ENCODE data around the gene DCAF11. TPM values are rescaled to one million over a fixed set of nuclear protein-coding genes. Genes with fewer than 3 reads are reported as not detected.
A peak's percentile ranks its signal among the peaks of the same experiment; 100 is the strongest.

The DCAF11 gene
- total RNA-seq, 1 donor from 2014 or later: 63.3 TPM

- Histone ChIP-seq H3K4me3 (ENCODE audit: low read depth, low read length) (peak overlapping the region; percentile 88), H3K36me3 (ENCODE audit: control insufficient read depth, insufficient read depth, low read length) (peaks cover 2% of the 10 kb centered on the region), H3K27me3 (ENCODE audit: control insufficient read depth, insufficient read depth, low read length) (no peaks in the 10 kb centered on the region)
- TF ChIP-seq, protein P1, sequence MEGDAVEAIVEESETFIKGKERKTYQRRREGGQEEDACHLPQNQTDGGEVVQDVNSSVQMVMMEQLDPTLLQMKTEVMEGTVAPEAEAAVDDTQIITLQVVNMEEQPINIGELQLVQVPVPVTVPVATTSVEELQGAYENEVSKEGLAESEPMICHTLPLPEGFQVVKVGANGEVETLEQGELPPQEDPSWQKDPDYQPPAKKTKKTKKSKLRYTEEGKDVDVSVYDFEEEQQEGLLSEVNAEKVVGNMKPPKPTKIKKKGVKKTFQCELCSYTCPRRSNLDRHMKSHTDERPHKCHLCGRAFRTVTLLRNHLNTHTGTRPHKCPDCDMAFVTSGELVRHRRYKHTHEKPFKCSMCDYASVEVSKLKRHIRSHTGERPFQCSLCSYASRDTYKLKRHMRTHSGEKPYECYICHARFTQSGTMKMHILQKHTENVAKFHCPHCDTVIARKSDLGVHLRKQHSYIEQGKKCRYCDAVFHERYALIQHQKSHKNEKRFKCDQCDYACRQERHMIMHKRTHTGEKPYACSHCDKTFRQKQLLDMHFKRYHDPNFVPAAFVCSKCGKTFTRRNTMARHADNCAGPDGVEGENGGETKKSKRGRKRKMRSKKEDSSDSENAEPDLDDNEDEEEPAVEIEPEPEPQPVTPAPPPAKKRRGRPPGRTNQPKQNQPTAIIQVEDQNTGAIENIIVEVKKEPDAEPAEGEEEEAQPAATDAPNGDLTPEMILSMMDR (IDR thresholded peaks at IDR 0.05; ENCODE audit: insufficient read depth, low read length, poor library complexity, severe bottlenecking): no peak
- DNase-seq (ENCODE audit: low read depth): no peak
Measured at GRCh38 chr14:24135584-24135833, 20.9 kb downstream of the DCAF11 start.

- H3K36me3 ChIP-seq (ENCODE audit: control insufficient read depth, insufficient read depth, low read length): peaks cover 2% of the 10 kb centered on the region
Measured at GRCh38 chr14:24135834-24136683, 21.5 kb downstream of the DCAF11 start, which contains the start of gene PSME1. Gene PSME1 (plus strand): TSS chr14:24136194. CDS start chr14:24136263, 69 bp downstream.

GRCh38 chr14:24136684-24137528 lies 22.3 kb downstream of the DCAF11 start:
- TF ChIP-seq, protein P1 (IDR thresholded peaks at IDR 0.05; ENCODE audit: insufficient read depth, low read length, poor library complexity, severe bottlenecking): no peak
- no peaks in the 10 kb centered on the region for H3K27me3 ChIP-seq (ENCODE audit: control insufficient read depth, insufficient read depth, low read length)
- DNase-seq (ENCODE audit: low read depth): no peak
- peak overlapping the region; percentile 88 for H3K4me3 ChIP-seq (ENCODE audit: low read depth, low read length)
- H3K36me3 ChIP-seq (ENCODE audit: control insufficient read depth, insufficient read depth, low read length): peaks cover 2% of the 10 kb centered on the region

More at GRCh38 chr14:24135834-24136683, 21.5 kb downstream of the DCAF11 start, which contains the start of gene PSME1:
- Histone ChIP-seq H3K4me3 (ENCODE audit: low read depth, low read length) (peak within 1 kb of the TSS; percentile 88), H3K27me3 (ENCODE audit: control insufficient read depth, insufficient read depth, low read length) (no peaks in the 10 kb centered on the region)
- TF ChIP-seq, protein P1 (IDR thresholded peaks at IDR 0.05; ENCODE audit: insufficient read depth, low read length, poor library complexity, severe bottlenecking): no peak
- no peak for DNase-seq (ENCODE audit: low read depth)

GRCh38 chr14:24137529-24138395 lies 23.2 kb downstream of the DCAF11 start:
- TF ChIP-seq, protein P1 (IDR thresholded peaks at IDR 0.05; ENCODE audit: insufficient read depth, low read length, poor library complexity, severe bottlenecking): no peak
- Histone ChIP-seq H3K4me3 (ENCODE audit: low read depth, low read length) (no peak overlapping the region), H3K27me3 (ENCODE audit: control insufficient read depth, insufficient read depth, low read length) (no peaks in the 10 kb centered on the region), H3K36me3 (ENCODE audit: control insufficient read depth, insufficient read depth, low read length) (peaks cover 2% of the 10 kb centered on the region)
- DNase-seq (ENCODE audit: low read depth): no peak

- H3K4me3 ChIP-seq (ENCODE audit: low read depth, low read length): no peak overlapping the region
- peaks cover 2% of the 10 kb centered on the region for H3K36me3 ChIP-seq (ENCODE audit: control insufficient read depth, insufficient read depth, low read length)
- DNase-seq (ENCODE audit: low read depth): no peak
- no peaks in the 10 kb centered on the region for H3K27me3 ChIP-seq (ENCODE audit: control insufficient read depth, insufficient read depth, low read length)
- TF ChIP-seq, protein P1 (IDR thresholded peaks at IDR 0.05; ENCODE audit: insufficient read depth, low read length, poor library complexity, severe bottlenecking): no peak
Measured at GRCh38 chr14:24138396-24139271, 24.1 kb downstream of the DCAF11 start.

Measured in kidney epithelial cell (primary cell).